T-helper 2 cell treated with Interferon-gamma antibody and Interleukin-4, amounts not matched to agents 100 ng/mL and 5 ng/mL, for 36 hours (primary cell): ENCODE data around the gene PMM2. TPM values are rescaled to one million over a fixed set of nuclear protein-coding genes. Genes with fewer than 3 reads are reported as not detected.
"Not testable (repeated sequence)": the region's sequence is repeated elsewhere in the genome, so short reads cannot be mapped to it uniquely, and the experiment has no call there.

Experiments
- intact Hi-C: fragments of 100-400 bp; cut with micrococcal nuclease; formaldehyde crosslinking; loops from one replicate; pipeline ENCODE4 v1.15.1; 2023
- total RNA-seq: library from RNA; stranded (reverse); gene quantifications from 2 replicates; pipeline ENCODE4 v1.2.3, GENCODE V29; 2022

PMM2 gene
- 49.3 and 56.3 TPM in 2 replicates for total RNA-seq

DNA sequence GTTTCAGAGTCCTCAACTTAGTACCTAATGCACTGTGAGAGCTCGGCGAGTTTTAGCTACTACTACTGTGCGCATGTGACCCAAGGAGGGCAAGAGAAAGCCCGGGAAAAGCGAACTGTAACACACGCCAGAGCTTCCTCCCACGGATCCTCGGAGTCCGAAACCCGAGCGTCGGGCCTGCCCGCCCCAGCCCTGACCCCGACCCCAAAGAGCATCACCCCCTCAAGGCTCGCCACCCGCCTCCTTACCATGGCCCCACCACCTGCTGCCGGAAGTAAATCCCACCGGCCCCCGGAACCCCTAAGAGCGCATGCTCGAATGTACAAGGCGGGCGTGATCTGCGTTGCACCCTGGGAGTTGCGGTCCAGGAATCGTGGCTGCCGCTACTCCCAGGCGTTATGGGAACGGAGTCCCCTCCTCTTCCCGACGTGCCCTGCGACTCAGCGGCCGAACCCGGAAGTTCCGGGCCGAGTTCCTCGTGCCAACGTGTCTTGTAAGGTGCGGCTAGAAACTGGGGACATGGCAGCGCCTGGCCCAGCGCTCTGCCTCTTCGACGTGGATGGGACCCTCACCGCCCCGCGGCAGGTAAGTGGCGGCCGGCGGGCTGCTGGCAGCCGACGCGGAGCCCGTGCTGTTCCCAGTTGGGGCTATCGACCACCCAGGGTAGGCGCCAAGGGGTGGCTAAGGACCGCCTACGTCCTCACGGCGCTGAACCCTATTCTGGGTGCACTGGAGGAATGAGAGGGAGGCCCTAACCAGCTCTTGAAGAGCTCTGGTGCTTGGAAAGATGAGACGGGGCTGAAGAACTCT lies at the start of gene PMM2, which contains the start of gene TMEM186:
Gene PMM2, plus strand, starts transcription at position 476 of the 810 bp plus-strand sequence. Its CDS starts 44 bp downstream, at position 520.
Gene TMEM186, minus strand, starts transcription at position 276 of the 810 bp plus-strand sequence. Its CDS starts 25 bp downstream, at position 251.
- intact Hi-C loops: loop anchor here (1.0 to 10.0 kb wide), 9 partner anchors 20 to 1947 kb away; partner anchors contain the start of genes ABAT, CARHSP1, HAPSTR1 and METTL22

DNA sequence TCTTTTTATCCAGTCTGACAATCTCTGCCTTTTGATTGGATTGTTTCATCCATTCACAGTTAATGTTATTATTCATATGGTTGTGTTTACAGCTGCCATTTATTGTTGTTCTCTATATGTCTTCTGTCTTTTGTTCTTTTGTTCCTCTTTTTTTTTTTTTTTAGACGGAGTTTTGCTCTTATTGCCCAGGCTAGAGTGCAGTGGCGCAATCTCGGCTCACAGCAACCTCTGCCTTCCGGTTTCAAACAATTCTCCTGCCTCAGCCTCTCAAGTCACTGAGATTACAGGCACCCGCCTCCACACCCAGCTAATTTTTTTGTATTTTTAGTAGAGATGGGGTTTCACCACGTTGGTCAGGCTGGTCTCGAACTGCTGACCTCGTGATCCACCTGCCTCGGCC lies 48.7 kb upstream of the PMM2 start:
- intact Hi-C loops: not testable (repeated sequence)

DNA sequence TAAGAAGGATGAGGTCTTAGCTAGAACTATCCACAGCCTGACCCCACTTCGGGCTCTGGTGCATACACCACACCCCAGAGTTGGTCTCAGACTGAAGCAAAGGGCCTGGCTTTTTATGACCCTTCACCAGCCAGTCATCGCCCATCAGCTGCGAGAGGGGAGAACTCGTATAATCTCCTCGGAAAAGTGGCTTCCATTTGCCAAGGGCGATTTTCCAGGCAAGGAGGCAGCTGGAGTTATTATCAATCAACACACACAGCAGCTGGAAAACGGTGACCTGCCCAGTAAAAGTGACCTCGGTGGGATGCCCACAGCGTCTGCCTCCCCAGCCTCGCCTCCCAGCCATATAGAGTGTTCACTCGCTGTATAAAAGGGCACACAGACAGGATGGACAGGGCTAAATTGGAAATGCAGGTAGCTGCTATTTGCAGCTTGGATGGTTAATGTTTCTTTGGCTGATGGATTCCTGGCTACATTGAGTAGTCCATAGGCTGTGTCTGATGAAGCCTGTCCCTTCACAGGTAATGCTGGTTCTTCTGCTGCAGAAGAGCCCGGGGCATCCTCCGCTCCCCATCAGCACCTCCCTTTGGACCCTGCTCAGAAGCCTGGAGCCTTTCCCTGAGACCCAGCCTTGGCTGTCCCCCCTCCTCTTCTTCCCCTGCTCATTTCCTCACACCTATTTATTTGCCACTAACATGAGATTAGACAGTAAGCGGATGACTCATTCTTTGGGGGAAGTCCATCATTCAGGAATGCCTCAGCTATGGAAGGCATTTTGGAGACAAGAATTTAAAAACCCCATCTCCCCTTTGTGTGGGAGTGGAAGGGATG lies 45.9 kb upstream of the PMM2 start:
- intact Hi-C loops: no loop called here

DNA sequence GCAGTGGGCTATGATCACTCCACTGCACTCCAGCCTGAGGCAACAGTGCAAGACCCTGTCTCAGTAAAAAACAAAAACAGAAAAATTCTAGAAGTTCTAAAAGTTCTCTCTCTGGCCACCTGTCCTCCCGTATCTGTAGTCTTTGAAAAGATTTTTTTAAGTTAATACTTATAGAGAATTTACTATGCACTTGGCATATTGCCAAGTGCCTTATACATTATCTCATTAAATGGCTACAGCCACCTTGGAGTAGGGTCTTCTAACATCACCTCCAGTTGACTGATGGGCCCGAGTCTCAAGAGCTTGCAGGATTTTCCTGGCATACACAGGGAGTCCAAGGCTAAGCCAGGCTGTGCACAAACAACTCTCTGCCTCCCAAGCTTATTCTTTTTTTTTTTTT lies 44.9 kb upstream of the PMM2 start:
- intact Hi-C loops: no loop called here

DNA sequence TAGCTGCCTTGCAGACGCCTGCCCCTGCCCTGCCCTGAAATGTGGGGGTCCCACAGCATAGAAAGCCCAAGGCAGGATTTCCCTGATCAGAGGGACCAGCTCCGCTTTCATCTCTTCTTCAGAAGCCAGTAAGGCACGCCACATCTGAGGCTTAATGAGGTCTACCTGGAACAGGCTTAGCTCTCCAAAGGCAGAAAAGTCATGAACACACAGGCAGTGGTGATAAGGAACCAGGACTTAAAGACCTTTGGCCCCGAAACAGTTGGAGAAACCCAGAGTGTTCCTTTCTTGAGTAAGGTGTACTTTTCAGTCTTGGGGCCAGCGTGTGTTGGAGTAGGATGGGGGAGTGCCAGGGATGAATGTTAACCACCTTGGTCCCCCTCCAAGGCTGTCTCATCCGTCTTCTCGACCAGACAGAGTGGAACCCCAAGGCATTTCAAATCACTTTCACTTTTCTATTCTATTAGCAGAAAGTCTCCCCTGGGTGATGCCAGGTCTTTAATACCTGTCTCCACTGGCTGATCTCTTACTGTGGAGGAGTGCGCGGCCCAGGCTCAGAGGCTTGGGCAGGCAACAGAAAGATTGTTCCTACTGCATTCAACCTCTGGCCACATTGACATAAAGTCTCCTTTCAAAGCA lies 44.1 kb upstream of the PMM2 start:
- intact Hi-C loops: no loop called here

DNA sequence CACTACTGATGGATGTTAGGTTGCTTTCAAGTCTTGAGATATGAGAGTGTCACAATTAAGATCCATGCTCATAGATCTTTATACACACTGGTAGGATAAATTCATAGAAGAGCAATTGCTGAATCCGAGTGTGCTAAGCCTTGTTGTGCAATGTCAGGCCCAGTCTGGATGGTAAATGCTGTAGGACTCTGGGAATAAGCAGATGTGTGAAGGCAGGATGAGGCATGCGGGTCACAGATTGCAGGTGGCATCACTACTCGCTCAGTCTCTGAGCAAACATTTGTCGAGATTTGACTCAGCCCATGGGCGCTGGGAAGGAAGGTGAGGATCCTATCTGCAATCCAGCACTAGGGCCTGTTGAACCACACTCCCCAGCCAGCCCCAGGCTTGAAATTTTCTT lies 40.9 kb upstream of the PMM2 start:
- intact Hi-C loops: no loop called here

DNA sequence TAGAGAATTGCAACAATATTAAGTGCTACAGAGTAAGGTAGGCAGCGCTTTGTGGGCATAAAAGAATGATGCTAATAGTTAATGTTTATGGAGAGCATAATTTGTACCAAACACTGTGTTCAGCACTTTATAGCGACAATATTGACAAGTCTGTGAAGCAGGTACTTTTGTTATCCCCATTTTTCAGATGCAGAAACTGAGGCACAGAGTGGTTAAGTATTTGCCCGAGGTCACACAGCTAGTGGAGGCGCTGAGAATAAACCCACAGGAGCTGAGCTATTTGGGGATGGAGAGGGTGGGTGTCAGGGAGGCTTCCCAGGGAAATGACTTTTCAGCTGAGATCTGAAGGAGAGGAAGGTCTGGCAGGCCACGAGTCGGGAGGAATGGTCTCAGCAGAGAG lies 39.6 kb upstream of the PMM2 start:
- intact Hi-C loops: no loop called here

DNA sequence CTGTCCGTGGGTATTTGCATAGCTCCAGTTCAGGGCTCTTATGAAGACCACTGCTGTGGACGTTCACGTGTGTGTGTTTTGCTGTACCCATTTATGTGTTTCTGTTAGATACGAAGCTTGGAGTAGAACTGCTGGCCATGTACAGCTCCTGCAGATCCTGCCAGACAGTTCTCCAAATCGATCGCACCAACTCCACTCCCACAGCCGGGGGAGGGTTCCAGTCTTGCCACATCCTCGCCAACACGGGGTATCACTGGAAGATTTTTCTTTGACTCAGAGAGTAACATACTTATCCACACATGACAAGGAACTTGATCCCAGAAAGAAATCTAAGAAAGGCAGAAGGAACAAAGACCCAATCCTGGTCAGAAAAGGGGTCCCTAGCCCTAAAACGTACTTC lies 37.6 kb upstream of the PMM2 start:
- intact Hi-C loops: no loop called here

DNA sequence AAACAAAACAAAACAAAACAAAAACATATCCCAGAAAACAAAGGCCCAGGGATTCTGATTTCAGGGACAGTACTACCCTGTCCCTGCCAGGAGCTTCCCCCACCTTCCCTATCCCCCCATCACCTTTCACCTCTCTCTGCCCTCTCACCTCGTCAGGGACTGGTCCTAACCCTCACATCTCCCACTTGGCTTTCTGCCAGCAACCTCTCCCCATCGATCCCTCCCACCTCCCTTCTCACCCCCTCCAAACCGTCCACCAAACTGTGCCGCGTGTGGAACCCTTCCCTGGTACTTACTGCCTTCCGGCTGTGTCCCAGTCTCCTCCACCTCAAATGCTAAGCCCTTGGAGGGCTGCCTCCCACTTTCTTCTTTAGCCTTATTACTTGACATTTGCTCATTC lies 36.6 kb upstream of the PMM2 start:
- intact Hi-C loops: no loop called here

DNA sequence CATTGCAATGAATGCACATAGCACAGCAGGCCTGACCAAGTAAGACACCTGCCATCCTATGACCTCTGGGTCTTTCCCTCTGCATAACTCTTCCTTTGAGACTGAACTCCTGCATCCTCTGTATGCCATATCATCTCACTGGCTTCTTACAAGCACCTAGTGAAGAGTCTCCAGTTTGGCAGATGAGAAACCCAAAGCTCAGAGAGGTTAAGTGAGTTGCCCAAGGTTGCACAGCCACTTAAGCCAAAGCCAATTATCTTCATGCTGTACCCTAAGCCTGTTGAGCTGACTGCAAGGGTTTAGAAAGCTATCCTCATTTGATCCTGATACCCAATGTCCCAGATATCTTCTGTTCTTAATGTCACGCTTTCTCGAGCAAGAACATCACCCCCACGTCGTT lies 35.4 kb upstream of the PMM2 start:
- intact Hi-C loops: no loop called here

DNA sequence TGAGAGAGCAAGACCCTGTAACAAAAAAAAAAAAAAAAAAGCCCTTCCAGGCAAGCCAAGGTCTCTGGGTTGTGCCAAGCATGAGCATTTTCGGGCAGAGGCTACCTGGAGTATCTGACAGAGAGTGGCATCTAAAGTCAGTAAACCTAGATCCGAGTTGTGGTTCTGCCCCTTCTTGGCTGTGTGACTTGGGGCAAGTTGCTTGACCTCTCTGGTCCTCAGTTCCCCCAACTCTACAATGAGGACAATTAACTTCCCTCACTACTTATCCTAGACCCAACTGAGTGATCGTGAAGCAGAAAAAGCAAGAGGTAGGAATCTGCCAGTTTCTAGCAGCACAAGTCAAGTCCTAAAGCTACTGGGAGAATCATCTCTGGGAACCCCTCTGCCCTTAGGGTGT lies 34.6 kb upstream of the PMM2 start:
- intact Hi-C loops: no loop called here

DNA sequence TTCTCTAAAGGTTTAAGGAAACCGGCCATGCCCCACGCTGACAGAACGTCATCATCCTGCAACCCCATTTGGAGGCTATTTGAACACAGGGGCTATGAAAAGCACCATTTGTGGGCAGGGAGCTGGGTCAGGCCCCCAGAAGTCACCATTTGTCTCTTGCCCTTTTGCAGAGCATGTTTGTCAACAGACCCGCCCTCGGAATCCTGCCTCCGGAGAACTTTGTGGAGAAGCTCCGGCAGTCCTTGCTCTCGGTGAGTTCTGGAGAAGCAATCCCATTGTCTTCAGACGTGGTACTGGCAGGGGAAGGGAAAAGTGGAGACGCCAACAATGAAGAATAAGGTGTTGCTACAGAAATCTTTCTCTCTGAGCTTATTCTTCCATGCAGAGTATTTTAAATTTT lies 33.7 kb upstream of the PMM2 start:
- intact Hi-C loops: no loop called here

DNA sequence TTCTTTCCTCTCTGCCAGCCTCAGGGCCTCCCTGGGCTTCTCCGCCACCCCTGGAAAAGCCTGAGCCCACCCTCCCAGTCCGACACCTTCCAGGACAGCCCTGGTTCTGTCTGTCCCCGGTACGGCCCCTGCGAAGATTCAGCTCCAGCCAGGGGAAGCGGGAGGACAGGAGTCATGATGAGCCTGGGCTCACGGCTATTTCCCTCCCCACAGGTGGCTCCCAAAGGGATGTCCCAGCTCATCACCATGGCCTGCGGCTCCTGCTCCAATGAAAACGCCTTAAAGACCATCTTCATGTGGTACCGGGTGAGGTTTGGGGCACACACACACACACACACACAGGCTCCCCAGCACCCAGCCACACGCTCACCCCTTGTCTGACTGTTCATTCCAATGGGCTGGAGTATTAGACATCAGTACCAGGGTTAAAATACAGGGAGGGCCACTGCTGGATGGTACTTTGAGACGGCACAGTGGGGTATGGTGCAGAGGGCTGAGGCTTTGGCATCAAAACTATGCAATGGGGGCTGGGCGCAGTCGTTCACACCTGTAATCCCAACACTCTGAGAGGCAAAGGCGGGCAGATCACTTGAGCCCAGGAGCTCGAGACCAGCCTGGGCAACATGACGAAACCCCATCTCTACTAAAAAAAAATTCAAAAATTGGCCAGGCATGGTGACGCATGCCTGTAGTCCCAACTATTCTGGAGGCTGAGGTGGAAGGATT lies 33.0 kb upstream of the PMM2 start:
- intact Hi-C loops: no loop called here

DNA sequence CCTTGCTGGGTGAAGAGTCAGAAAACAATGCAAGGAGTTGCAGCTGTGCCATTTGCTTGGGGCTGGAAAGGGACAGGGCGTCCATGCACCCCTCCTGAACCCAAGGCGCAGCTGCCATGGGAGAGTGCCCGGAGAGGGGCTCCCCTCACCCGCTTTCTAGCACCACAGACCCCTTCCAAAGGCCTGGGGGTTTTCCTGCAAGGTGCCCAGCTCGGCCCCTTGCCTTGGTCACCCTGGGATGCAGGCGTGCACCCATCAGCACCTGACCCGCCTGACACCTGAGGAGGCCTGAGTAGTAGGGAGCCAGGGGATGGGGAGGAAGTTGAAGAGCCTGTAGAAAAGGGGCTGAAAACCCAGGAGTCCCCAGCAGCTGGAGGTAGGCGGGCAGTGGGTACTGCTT lies 30.5 kb upstream of the PMM2 start:
- intact Hi-C loops: no loop called here

DNA sequence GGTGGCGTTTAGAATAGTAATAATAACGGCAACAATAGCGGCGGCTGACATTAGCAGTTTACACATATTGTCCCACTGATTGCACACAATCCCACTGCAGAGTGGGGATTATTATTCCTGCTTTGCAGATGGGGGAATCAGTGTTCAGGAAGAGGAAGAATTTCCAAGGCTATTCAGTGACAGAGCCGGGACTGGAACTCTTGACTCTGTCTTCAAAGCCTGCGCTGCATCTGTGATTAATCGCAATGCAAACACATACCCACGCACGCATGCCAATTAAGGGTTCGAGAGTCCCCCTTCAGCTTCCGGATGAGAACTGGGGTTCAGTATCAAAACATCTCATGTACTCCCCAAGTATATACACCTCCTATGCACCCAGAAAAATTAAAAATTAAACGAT lies 29.4 kb upstream of the PMM2 start:
- intact Hi-C loops: no loop called here

DNA sequence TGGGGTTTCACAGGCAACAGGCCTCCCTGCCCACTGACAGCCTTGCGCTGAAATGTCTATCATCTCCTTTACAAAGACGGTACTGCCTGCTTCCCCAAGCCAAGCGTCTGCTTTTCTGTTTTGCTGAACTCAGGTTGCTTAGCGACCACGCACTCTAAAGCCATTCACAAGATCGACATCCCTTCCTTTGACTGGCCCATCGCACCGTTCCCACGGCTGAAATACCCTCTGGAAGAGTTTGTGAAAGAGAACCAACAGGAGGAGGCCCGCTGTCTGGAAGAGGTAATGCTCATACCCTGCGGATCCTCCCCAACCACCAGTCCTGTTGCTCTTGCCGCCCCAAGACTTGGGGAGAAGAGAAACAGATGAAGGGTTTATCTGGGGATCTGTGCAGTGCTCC lies 28.9 kb upstream of the PMM2 start:
- intact Hi-C loops: no loop called here

DNA sequence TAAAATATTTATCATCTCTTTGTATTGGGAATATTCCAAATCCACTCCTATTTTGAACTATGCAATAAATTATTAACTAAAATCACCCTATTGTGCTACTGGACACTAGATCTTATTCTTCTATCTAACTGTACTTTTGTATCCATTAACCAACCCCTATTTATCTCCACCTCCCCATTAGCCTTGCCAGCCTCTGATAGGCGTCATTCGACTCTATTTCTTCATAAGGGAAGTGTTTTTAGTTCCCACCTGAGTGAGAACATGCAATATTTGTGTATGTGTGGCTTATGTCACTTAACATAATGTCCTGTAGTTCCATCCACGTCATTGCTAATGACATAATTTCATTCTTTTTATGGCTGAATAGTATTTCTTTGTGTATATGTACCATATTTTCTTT lies 24.1 kb upstream of the PMM2 start:
- intact Hi-C loops: no loop called here

DNA sequence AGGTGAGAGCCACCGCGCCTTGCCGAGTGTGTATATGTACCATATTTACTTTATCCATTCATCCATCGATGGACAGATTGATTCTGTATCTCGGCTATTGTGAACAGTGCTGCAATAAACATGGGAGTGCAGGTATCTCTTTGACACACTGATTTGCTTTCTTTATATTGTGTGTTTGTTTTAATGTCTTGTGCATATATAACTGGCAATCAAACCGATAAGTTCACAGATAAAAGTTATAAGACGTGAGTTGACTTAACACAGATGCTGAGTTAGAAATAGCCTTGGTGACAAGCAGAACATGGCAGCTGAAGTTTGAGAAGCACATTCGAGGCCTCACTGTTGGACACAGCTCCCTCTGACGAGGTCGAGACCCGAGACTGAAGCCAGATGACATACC lies 23.4 kb upstream of the PMM2 start:
- intact Hi-C loops: no loop called here

DNA sequence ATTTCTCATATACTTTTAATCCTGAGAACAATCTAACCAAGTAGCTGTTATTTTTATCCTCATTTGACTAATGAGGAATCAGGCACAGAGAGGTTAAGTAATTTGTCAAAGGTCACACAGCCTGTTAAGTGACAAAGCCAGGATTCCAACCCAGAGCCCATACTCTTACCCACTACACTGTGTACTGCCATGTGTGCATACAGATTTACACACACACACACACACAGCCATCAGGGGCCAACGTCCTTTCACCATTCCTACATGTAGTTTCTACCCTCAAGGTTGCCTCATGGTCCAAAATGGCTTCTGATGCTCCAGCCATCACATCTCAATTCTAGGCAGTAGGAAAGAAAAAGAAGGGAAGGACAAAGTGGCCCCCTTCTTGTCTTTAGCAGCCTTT lies 22.3 kb upstream of the PMM2 start:
- intact Hi-C loops: no loop called here

DNA sequence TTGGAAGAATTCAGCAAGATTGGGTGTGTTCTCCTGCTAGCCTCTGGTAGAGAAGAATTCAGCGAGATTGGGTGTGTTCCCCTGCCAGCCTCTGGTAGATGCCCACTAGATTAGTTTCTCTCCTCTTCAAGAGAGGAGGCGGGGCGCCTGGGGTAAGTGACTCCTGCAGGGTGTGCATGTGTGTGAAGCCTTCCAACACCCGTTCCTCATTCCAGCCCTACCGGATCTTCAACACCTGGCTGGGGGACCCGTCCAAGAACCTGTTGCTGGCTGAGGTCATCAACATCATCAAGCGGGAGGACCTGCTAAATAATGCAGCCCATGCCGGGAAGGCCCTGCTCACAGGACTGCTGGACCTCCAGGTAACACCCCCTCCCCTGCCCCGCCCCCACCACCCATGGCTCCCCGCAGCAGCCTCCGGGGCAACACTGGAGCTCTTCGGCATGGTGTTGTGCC lies 21.5 kb upstream of the PMM2 start:
- intact Hi-C loops: no loop called here

DNA sequence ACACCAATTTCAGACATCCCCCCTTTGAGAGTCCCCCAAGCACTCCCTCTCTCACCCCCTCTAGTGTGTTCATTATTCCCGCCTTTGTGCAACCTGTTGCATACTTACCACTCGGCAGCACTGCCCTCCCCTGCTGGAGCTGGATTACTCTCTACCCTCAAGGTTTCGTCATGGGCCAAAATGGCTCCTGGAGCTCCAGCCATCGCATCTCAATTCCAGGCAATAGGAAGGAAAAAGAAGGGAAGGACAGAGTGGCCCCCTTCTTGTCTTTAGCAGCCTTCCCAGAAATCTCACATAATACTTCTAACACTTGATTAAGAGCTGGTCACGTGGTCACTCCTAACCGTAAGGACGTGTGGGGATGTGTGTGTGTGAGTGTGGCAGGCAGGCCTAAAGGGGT lies 20.4 kb upstream of the PMM2 start:
- intact Hi-C loops: no loop called here
